MM.1S (cell line): ENCODE results near the gene DMRTA2.

Source experiments
- EZH2 ChIP-seq: fragments of 300-600 bp; sonication (generic); optimal IDR thresholded peaks from 2 replicates; pipeline ENCODE3; 2017; ENCODE audit warnings: low read depth, mild to moderate bottlenecking, antibody characterized with exemption, low read length, mixed read lengths
- EZH2phosphoT487 ChIP-seq: fragments of 300-600 bp; sonication (generic); IDR thresholded peaks from 2 replicates; pipeline ENCODE4 v1.6.1; 2018; ENCODE audit warnings: antibody characterized with exemption, low read length
- TF ChIP-seq, protein P1 (sequence below): fragments of 300-600 bp; sonication (generic); IDR thresholded peaks from 2 replicates; pipeline ENCODE4 v1.5.1; 2016; ENCODE audit warnings: antibody characterized with exemption, low read length, mixed read lengths

DNA sequence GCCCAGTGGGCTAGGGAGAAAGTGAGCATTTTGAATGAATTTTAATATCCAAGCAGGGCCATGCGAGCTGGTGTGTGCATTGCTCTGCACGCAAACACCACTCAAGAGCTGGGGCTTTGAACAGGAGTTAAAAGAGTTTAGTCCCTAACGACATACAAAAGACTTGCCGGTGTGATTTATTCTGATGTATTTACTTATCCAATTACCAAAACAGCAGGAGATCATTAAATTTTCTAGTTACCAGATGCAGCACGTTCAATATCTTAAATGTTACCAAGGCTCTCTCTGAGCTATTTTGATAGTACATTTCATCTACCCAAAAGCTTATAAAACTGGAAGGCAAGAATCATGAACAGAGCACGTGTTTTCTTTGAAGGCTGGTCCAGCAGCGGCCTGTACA, 30.0 kb upstream of the DMRTA2 start:
- TF ChIP-seq, protein P1, sequence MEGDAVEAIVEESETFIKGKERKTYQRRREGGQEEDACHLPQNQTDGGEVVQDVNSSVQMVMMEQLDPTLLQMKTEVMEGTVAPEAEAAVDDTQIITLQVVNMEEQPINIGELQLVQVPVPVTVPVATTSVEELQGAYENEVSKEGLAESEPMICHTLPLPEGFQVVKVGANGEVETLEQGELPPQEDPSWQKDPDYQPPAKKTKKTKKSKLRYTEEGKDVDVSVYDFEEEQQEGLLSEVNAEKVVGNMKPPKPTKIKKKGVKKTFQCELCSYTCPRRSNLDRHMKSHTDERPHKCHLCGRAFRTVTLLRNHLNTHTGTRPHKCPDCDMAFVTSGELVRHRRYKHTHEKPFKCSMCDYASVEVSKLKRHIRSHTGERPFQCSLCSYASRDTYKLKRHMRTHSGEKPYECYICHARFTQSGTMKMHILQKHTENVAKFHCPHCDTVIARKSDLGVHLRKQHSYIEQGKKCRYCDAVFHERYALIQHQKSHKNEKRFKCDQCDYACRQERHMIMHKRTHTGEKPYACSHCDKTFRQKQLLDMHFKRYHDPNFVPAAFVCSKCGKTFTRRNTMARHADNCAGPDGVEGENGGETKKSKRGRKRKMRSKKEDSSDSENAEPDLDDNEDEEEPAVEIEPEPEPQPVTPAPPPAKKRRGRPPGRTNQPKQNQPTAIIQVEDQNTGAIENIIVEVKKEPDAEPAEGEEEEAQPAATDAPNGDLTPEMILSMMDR = no peak
- TF ChIP-seq EZH2 (no peak), EZH2phosphoT487 (no peak)
